Erythroblast (primary cell): ENCODE results near the gene WSB1.

Experiments used
- GATA1 ChIP-seq: IDR thresholded peaks from 2 replicates; pipeline ENCODE4 v1.6.1; 2011; ENCODE audit warnings: low read depth, mild to moderate bottlenecking, control low read depth, low read length, moderate library complexity
- POLR2A ChIP-seq: IDR thresholded peaks from 2 replicates; pipeline ENCODE4 v1.6.1; 2011; ENCODE audit warnings: mild to moderate bottlenecking, low read length

DNA sequence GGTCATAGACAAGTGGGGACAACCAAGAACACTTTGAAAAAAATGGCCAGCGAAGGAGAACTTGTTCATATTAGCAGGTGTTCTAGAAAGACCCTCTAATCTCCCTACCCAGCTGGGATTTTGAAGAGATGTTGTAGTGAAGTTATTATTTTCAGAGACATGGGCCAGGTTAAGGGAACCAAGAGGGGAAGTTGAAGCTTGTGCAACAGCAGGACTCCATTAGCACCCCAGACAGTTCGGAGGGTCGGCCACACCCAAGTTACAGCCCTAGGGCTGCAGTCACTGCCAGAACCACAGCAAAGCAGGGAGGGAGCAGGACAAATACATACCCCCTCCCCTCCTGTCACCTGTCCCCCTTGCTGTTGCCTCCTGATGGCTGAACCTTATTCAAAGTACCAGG is 42.3 kb downstream of the WSB1 start:
- no peak for TF ChIP-seq POLR2A
- TF ChIP-seq GATA1, result no peak
